ENCODE measurements around the gene CHRNA4. TPM values are rescaled to one million over a fixed set of nuclear protein-coding genes. Genes with fewer than 3 reads are reported as not detected.

The CHRNA4 gene
- total RNA-seq, 2 experiments from 2014 or later = not detected

DNA sequence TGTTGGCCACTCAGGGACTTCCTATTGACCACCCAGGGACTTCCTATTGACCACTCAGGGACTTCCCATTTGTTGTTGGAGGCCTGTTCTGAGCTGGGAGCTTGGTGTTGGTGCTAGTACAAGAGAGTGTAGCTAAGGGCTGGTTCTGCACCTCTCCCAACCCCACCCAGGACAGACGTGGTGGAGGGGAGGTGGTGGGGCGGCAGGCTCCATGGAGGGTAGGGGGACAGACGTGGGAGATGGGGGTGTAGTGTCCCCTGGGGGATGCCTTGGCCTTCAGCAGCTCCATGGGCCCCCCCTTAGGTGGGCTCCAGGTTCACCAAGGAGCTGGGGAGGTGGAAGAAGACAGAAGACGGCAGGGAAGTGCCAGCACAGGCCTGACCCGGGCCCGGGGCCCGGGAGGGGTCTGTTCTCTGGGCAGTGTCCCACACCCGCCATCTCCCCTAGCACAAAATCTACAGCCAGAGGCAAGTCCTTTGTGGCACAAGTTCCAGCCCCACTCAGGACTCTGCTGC, 33.9 kb downstream of the CHRNA4 start:
- Mint-ChIP-seq H3K4me3 (no peak overlapping the region), H3K9me3 (peaks cover 8% of the 10 kb centered on the region), H3K4me1 (ENCODE audit: low read depth) (peaks cover 4% of the 10 kb centered on the region), H3K27me3 (peaks cover 19% of the 10 kb centered on the region), H3K36me3 (ENCODE audit: low read depth) (no peaks in the 10 kb centered on the region), H3K27ac (peak overlapping the region; percentile 65)
- TF ChIP-seq, protein P1, sequence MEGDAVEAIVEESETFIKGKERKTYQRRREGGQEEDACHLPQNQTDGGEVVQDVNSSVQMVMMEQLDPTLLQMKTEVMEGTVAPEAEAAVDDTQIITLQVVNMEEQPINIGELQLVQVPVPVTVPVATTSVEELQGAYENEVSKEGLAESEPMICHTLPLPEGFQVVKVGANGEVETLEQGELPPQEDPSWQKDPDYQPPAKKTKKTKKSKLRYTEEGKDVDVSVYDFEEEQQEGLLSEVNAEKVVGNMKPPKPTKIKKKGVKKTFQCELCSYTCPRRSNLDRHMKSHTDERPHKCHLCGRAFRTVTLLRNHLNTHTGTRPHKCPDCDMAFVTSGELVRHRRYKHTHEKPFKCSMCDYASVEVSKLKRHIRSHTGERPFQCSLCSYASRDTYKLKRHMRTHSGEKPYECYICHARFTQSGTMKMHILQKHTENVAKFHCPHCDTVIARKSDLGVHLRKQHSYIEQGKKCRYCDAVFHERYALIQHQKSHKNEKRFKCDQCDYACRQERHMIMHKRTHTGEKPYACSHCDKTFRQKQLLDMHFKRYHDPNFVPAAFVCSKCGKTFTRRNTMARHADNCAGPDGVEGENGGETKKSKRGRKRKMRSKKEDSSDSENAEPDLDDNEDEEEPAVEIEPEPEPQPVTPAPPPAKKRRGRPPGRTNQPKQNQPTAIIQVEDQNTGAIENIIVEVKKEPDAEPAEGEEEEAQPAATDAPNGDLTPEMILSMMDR (IDR thresholded peaks at IDR 0.05) = no peak
- no peak for DNase-seq
- Histone ChIP-seq H3K9me3 (ENCODE audit: control insufficient read depth in 1 of 2, insufficient read depth in 1 of 2, low read length in 2 of 2) (peaks cover 8 to 56% of the 10 kb centered on the region in 2 experiments), H3K4me1 (ENCODE audit: insufficient read depth, low read length) (peaks cover 20% of the 10 kb centered on the region), H3K4me3 (ENCODE audit: low read length) (no peak overlapping the region), H3K27ac (ENCODE audit: low read depth in 1 of 2, low read length in 2 of 2) (peak overlapping the region; percentile 78 to 90), H3K27me3 (ENCODE audit: control insufficient read depth in 1 of 2, insufficient read depth in 2 of 2, low read length in 2 of 2) (peaks cover 0 to 3% of the 10 kb centered on the region in 2 experiments), H3K36me3 (ENCODE audit: insufficient read depth, low read length) (no peaks in the 10 kb centered on the region)
- ATAC-seq (ENCODE audit: poor library complexity) = no peak
- POLR2A ChIA-PET = no interaction called here
- CTCF ChIA-PET = no interaction called here
- intact Hi-C loops (cut with DNase I, micrococcal nuclease) = no loop called here

DNA sequence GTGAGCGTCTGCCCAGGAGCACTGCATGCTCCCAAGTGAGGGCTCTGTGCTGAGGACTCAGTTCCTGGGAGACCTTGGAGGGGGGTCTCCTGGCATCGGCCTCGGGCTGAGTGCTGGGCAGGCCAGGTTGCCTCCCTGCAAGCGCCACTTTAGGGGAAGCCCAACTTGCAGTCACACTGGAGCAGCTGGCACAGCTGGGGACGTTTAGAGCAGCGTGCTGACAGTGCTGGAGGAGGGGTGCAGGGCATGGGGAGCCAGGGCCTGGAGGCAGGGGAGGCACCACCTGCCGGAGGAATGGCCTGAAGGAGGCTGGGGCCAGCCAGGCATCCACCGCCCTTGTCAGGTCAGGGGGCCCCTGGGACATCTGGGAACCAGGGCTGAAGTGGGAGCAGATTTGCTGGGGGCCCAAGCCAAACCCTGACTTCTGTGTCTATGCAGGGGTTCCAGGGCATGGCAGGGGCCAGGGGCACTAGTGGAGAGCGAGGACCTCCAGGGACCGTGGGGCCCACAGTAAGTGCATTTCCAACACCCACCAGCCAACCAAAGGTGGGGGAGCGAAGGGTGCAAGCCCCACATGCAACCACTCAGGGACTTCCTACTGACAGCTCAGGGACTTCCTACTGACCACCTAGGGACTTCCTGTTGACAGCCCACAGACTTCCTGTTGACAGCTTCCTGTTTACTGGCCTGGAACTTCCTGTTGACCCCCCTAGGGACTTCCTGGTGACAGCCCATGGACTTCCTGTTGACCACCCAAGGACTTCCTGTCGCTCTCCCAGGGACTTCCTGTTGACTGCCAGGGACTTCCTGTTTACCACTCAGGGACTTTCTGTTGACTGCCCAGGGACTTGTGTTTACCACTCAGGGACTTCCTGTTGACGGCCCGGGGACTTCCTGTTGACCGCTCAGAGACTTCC, 34.6 kb downstream of the CHRNA4 start:
- intact Hi-C loops (cut with DNase I, micrococcal nuclease) = no loop called here
- peaks cover 20% of the 10 kb centered on the region for H3K4me1 ChIP-seq (ENCODE audit: insufficient read depth, low read length)
- H3K4me3 Mint-ChIP-seq = no peak overlapping the region
- no peaks in the 10 kb centered on the region for H3K36me3 ChIP-seq (ENCODE audit: insufficient read depth, low read length)
- H3K27ac Mint-ChIP-seq = peak overlapping the region; percentile 65
- H3K9me3 Mint-ChIP-seq = peaks cover 2% of the 10 kb centered on the region
- ATAC-seq (ENCODE audit: poor library complexity) (no peak), DNase-seq (peak in 1 of 14 experiments; percentile 11)
- ChIA-PET CTCF (no interaction called here), POLR2A (no interaction called here)
- H3K36me3 Mint-ChIP-seq (ENCODE audit: low read depth) = no peaks in the 10 kb centered on the region
- H3K27me3 ChIP-seq (ENCODE audit: control insufficient read depth in 1 of 2, insufficient read depth in 2 of 2, low read length in 2 of 2) = peaks cover 0 to 6% of the 10 kb centered on the region in 2 experiments
- H3K4me1 Mint-ChIP-seq (ENCODE audit: low read depth) = peaks cover 4% of the 10 kb centered on the region
- H3K27me3 Mint-ChIP-seq = peaks cover 13% of the 10 kb centered on the region
- peak overlapping the region; percentile 78 to 90 for H3K27ac ChIP-seq (ENCODE audit: low read depth in 1 of 2, low read length in 2 of 2)
- TF ChIP-seq, protein P1 (IDR thresholded peaks at IDR 0.05) = no peak
- H3K9me3 ChIP-seq (ENCODE audit: control insufficient read depth in 1 of 2, insufficient read depth in 1 of 2, low read length in 2 of 2) = peaks cover 4 to 49% of the 10 kb centered on the region in 2 experiments
- H3K4me3 ChIP-seq (ENCODE audit: low read length) = no peak overlapping the region

DNA sequence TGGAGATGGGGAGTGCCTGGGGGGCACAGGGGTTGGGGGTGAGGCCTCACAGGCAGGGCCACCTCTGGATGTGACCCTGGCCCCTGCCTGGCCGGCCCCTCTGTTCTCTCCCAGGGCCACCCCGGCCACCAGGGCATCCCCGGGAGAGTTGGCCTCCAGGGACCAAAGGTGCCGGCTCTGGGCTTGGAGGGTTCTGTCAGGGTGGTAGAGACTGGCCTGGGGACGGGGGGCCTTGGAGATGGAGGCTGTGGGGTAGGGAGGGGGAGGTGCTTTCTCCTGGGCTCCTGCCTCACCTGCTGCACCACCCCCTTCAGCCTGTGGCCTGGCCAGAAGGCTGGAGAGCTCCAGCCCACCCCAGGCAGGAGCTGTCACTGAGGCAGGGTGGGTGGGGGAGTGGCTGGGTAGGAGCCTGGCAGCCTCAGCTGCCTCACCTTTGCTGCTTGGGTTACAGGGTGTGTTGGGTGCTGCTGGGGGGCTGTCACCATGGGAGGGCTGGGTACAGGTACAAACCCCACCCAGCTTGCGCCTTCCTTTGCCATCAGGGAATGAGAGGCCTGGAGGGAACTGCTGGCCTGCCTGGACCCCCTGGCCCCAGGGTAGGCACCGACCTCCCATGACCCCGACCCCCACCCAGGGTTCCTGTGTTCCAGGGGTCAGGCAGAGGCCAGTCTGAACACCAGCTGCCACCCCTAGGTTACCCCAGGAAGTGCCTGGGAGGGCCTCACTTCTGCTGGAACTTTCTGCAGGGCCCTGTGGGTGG, 35.4 kb downstream of the CHRNA4 start:
- H3K4me3 Mint-ChIP-seq = no peak overlapping the region
- no peak for DNase-seq
- no peaks in the 10 kb centered on the region for H3K36me3 Mint-ChIP-seq (ENCODE audit: low read depth)
- no peak overlapping the region for H3K27ac Mint-ChIP-seq
- intact Hi-C loops (cut with DNase I, micrococcal nuclease) = no loop called here
- H3K9me3 Mint-ChIP-seq = no peaks in the 10 kb centered on the region
- TF ChIP-seq, protein P1 (IDR thresholded peaks at IDR 0.05) = no peak
- Histone ChIP-seq H3K9me3 (ENCODE audit: control insufficient read depth in 1 of 2, insufficient read depth in 1 of 2, low read length in 2 of 2) (peaks cover 0 to 40% of the 10 kb centered on the region in 2 experiments), H3K27ac (ENCODE audit: low read depth in 1 of 2, low read length in 2 of 2) (no peak overlapping the region), H3K4me3 (ENCODE audit: low read length) (no peak overlapping the region), H3K36me3 (ENCODE audit: insufficient read depth, low read length) (no peaks in the 10 kb centered on the region), H3K27me3 (ENCODE audit: control insufficient read depth in 1 of 2, insufficient read depth in 2 of 2, low read length in 2 of 2) (peaks cover 0 to 6% of the 10 kb centered on the region in 2 experiments), H3K4me1 (ENCODE audit: insufficient read depth, low read length) (peaks cover 20% of the 10 kb centered on the region)
- peaks cover 11% of the 10 kb centered on the region for H3K27me3 Mint-ChIP-seq
- ChIA-PET POLR2A (no interaction called here), CTCF (no interaction called here)
- ATAC-seq (ENCODE audit: poor library complexity) = no peak
- H3K4me1 Mint-ChIP-seq (ENCODE audit: low read depth) = peaks cover 4% of the 10 kb centered on the region
